ENCODE results near the gene RGS19. TPM values are rescaled to one million over a fixed set of nuclear protein-coding genes. Genes with fewer than 3 reads are reported as not detected.

Gene RGS19
- total and polyA plus RNA-seq, 3 donors from 2014 or later, result 4.4 to 10.4 (median 7.3) TPM

- Histone ChIP-seq H3K27me3 (no peaks in the 10 kb centered on the region), H3K36me3 (ENCODE audit: low read depth, missing control alignments) (no peaks in the 10 kb centered on the region), H3K4me1 (peaks cover 19% of the 10 kb centered on the region), H3K4me3 (no peak overlapping the region), H3K27ac (no peak overlapping the region), H3K9me3 (no peaks in the 10 kb centered on the region)
- intact Hi-C loops (cut with DNase I; ENCODE audit: low total_unique reads), result no loop called here
- DNase-seq, result no peak
- WGBS, 2 donors, result 46 to 53% methylated on average over 11 to 15 of the region's 15 CpGs
- no peak for TF ChIP-seq CTCF (IDR thresholded peaks at IDR 0.05)
- no peak for TF ChIP-seq POLR2A (IDR thresholded peaks at IDR 0.05)
Observed at GRCh38 chr20:64041040-64041780, 38.1 kb downstream of the RGS19 start.

GRCh38 chr20:64040231-64041039 lies 38.9 kb downstream of the RGS19 start:
- TF ChIP-seq CTCF (IDR thresholded peaks at IDR 0.05) (no peak), POLR2A (IDR thresholded peaks at IDR 0.05) (no peak)
- no peak for DNase-seq
- Histone ChIP-seq H3K9me3 (no peaks in the 10 kb centered on the region), H3K4me3 (no peak overlapping the region), H3K4me1 (peaks cover 19% of the 10 kb centered on the region), H3K36me3 (ENCODE audit: low read depth, missing control alignments) (no peaks in the 10 kb centered on the region), H3K27ac (no peak overlapping the region), H3K27me3 (no peaks in the 10 kb centered on the region)
- WGBS, 2 donors, result 67 to 72% methylated on average over 11 to 12 of the region's 12 CpGs
- intact Hi-C loops (cut with DNase I; ENCODE audit: low total_unique reads), result no loop called here

GRCh38 chr20:64039293-64040160 lies 39.8 kb downstream of the RGS19 start:
- Histone ChIP-seq H3K36me3 (ENCODE audit: low read depth, missing control alignments) (no peaks in the 10 kb centered on the region), H3K4me3 (peak overlapping the region; percentile 26 to 59), H3K27ac (peak overlapping the region in 1 of 2 donors; percentile 15), H3K4me1 (peaks cover 19% of the 10 kb centered on the region), H3K9me3 (no peaks in the 10 kb centered on the region), H3K27me3 (no peaks in the 10 kb centered on the region)
- no peak for DNase-seq
- intact Hi-C loops (cut with DNase I; ENCODE audit: low total_unique reads), result no loop called here
- no peak for TF ChIP-seq POLR2A (IDR thresholded peaks at IDR 0.05)
- no peak for TF ChIP-seq CTCF (IDR thresholded peaks at IDR 0.05)
- WGBS, 2 donors, result 7 to 8% methylated on average over 5 to 17 of the region's 17 CpGs

- H3K27ac ChIP-seq, result peak overlapping the region; percentile 15 to 59
- DNase-seq, result peak; percentile 68
- intact Hi-C loops (cut with DNase I; ENCODE audit: low total_unique reads), result no loop called here
- H3K9me3 ChIP-seq, result no peaks in the 10 kb centered on the region
- 1% methylated on average over 50 of the region's 91 CpGs; no CpG with 5 or more reads in 1 of the 2 donors for whole genome bisulfite sequencing, 2 donors
- peaks cover 24% of the 10 kb centered on the region for H3K4me1 ChIP-seq
- H3K4me3 ChIP-seq, result peak overlapping the region; percentile 26 to 59
- H3K27me3 ChIP-seq, result no peaks in the 10 kb centered on the region
- peak; percentile 26 to 55 (median 26) for TF ChIP-seq CTCF (IDR thresholded peaks at IDR 0.05)
- no peak for TF ChIP-seq POLR2A (IDR thresholded peaks at IDR 0.05)
- no peaks in the 10 kb centered on the region for H3K36me3 ChIP-seq (ENCODE audit: low read depth, missing control alignments)
Observed at GRCh38 chr20:64038565-64039292, 40.6 kb downstream of the RGS19 start.
